HEK293 (cell line): Measurements from ENCODE around the gene APOC3.

Experiments
- CTCF ChIA-PET: fragments of 350-600 bp; formaldehyde crosslinking; extraction: SDS; loops from one replicate; lab custom pipeline; 2021; ENCODE audit warnings: antibody characterized with exemption; lab: Yijun Ruan, JAX
- POLR2A ChIA-PET: fragments of 300-600 bp; formaldehyde crosslinking; extraction: SDS; loops from one replicate; lab custom pipeline; 2020; ENCODE audit warnings: antibody characterized with exemption, inconsistent platforms; lab: Yijun Ruan, JAX
- H3K27ac ChIP-seq: fragments of 200-500 bp; sonication (Bioruptor generic); 2 replicates; pipeline ENCODE4 v1.5.1; 2014; ENCODE audit warnings: low read depth, low read length, control low read depth, inconsistent platforms; ENCODE audit errors: extremely low read depth
- H3K36me3 ChIP-seq, 2 experiments: fragments of 200-500 bp in 1 of 2; sonication (Bioruptor generic) in 1 of 2; 1 replicate in 1 of 2; 2 replicates in 1 of 2; pipeline ENCODE4 v1.5.1; 2014 to 2017; ENCODE audit warnings: inconsistent platforms in 2 of 2, low read length in 2 of 2; ENCODE audit not compliant: control insufficient read depth in 2 of 2, insufficient read depth in 1 of 2
- H3K4me1 ChIP-seq: fragments of 200-500 bp; sonication (Bioruptor generic); 2 replicates; pipeline ENCODE4 v1.5.1; 2014; ENCODE audit warnings: mild to moderate bottlenecking, low read length, inconsistent platforms; ENCODE audit not compliant: control insufficient read depth, insufficient read depth
- H3K4me3 ChIP-seq: 2 replicates; pipeline ENCODE4 v1.5.1; 2011; ENCODE audit warnings: low read depth, mild to moderate bottlenecking, control low read depth, low read length, moderate library complexity
- H3K9me3 ChIP-seq: fragments of 200-500 bp; sonication (Bioruptor generic); 2 replicates; pipeline ENCODE4 v1.5.1; 2014; ENCODE audit warnings: low read depth, low read length, inconsistent platforms; ENCODE audit not compliant: control insufficient read depth, insufficient read depth
- BCL6B ChIP-seq: fragments of 450-650 bp; formaldehyde crosslinking; IDR thresholded peaks from 2 replicates; pipeline ENCODE4 v1.5.1; 2017; ENCODE audit warnings: missing biosample characterization, missing genetic modification characterization
- GLI2 ChIP-seq: fragments of 450-650 bp; formaldehyde crosslinking; IDR thresholded peaks from 2 replicates; pipeline ENCODE4; 2017; ENCODE audit warnings: missing biosample characterization, missing genetic modification characterization, low read depth, borderline replicate concordance
- HOXC10 ChIP-seq: sonication (generic); formaldehyde crosslinking; IDR thresholded peaks from 2 replicates; pipeline ENCODE4 v1.8.1; 2023; ENCODE audit warnings: mild to moderate bottlenecking, missing genetic modification reagents
- KLF9 ChIP-seq: fragments of 450-650 bp; formaldehyde crosslinking; IDR thresholded peaks from 2 replicates; pipeline ENCODE4 v1.5.1; 2016; ENCODE audit warnings: missing biosample characterization, missing genetic modification characterization, low read depth
- OSR2 ChIP-seq: fragments of 450-650 bp; formaldehyde crosslinking; IDR thresholded peaks from 2 replicates; pipeline ENCODE4 v1.5.1; 2016; ENCODE audit warnings: missing biosample characterization, missing genetic modification characterization
- PATZ1 ChIP-seq: fragments of 450-650 bp; formaldehyde crosslinking; IDR thresholded peaks from 2 replicates; pipeline ENCODE4 v1.5.1; 2016; ENCODE audit warnings: missing biosample characterization, missing genetic modification characterization
- PRDM1 ChIP-seq: fragments of 450-650 bp; formaldehyde crosslinking; IDR thresholded peaks from 2 replicates; pipeline ENCODE4; 2016; ENCODE audit warnings: missing biosample characterization, missing genetic modification characterization
- ZNF132 ChIP-seq: fragments of 450-650 bp; formaldehyde crosslinking; IDR thresholded peaks from 2 replicates; pipeline ENCODE4 v1.5.1; 2017; ENCODE audit warnings: missing biosample characterization, missing genetic modification characterization, borderline replicate concordance
- ZNF133 ChIP-seq: fragments of 450-650 bp; formaldehyde crosslinking; IDR thresholded peaks from 2 replicates; pipeline ENCODE4 v1.5.1; 2016; ENCODE audit warnings: missing biosample characterization, missing genetic modification characterization
- ZNF362 ChIP-seq: fragments of 450-650 bp; formaldehyde crosslinking; IDR thresholded peaks from 2 replicates; pipeline ENCODE4 v1.5.1; 2016; ENCODE audit warnings: missing biosample characterization, missing genetic modification characterization
- ZNF391 ChIP-seq: fragments of 450-650 bp; formaldehyde crosslinking; IDR thresholded peaks from 2 replicates; pipeline ENCODE4 v1.5.1; 2016; ENCODE audit warnings: low read depth, missing biosample characterization, missing genetic modification characterization, borderline replicate concordance
- ZNF416 ChIP-seq: fragments of 450-650 bp; formaldehyde crosslinking; IDR thresholded peaks from 2 replicates; pipeline ENCODE4 v1.5.1; 2016; ENCODE audit warnings: missing biosample characterization, missing genetic modification characterization
- ZNF48 ChIP-seq: fragments of 450-650 bp; formaldehyde crosslinking; IDR thresholded peaks from 2 replicates; pipeline ENCODE4 v1.5.1; 2016; ENCODE audit warnings: missing biosample characterization, missing genetic modification characterization
- ZNF623 ChIP-seq: fragments of 450-650 bp; formaldehyde crosslinking; IDR thresholded peaks from 2 replicates; pipeline ENCODE4 v1.5.1; 2016; ENCODE audit warnings: missing biosample characterization, missing genetic modification characterization
- ZNF626 ChIP-seq: fragments of 450-650 bp; sonication (Bioruptor Pico); formaldehyde crosslinking; IDR thresholded peaks from 2 replicates; pipeline ENCODE4 v1.5.1; 2018; ENCODE audit warnings: missing biosample characterization, missing genetic modification characterization, inconsistent platforms
- ZNF658 ChIP-seq: fragments of 450-650 bp; formaldehyde crosslinking; IDR thresholded peaks from 2 replicates; pipeline ENCODE4; 2016; ENCODE audit warnings: missing biosample characterization, missing genetic modification characterization
- ZNF843 ChIP-seq: fragments of 450-650 bp; formaldehyde crosslinking; IDR thresholded peaks from 2 replicates; pipeline ENCODE4 v1.5.1; 2016; ENCODE audit warnings: missing biosample characterization, missing genetic modification characterization
- TF ChIP-seq, protein P1 (sequence below): fragments of 450-650 bp; formaldehyde crosslinking; conservative IDR thresholded peaks from 2 replicates; pipeline ENCODE4 v1.5.1; 2016; ENCODE audit warnings: low read depth, missing biosample characterization, missing genetic modification characterization
- TF ChIP-seq, protein P2 (sequence below): fragments of 450-650 bp; formaldehyde crosslinking; IDR thresholded peaks from 2 replicates; pipeline ENCODE4 v1.5.1; 2016; ENCODE audit warnings: missing biosample characterization, missing genetic modification characterization
- TF ChIP-seq, protein P3 (sequence below): fragments of 450-650 bp; formaldehyde crosslinking; IDR thresholded peaks from 2 replicates; pipeline ENCODE4 v1.5.1; 2017; ENCODE audit warnings: missing biosample characterization, missing genetic modification characterization

APOC3 gene

GRCh38 chr11:116786326-116786725 lies 43.4 kb upstream of the APOC3 start:
- CTCF ChIA-PET: interaction anchor here (1.2 to 3.0 kb wide), 5 partner anchors 13 to 440 kb away, joined by 3 to 16 read pairs (median 5); no protein-coding TSS in a partner anchor
- no peaks in the 10 kb centered on the region for H3K9me3 ChIP-seq
- H3K36me3 ChIP-seq: peaks cover 0 to 57% of the 10 kb centered on the region in 2 experiments; a peak in 1 of 3 replicates
- POLR2A ChIA-PET: interaction anchor here (1.3 to 2.6 kb wide), 4 partner anchors 13 to 358 kb away, joined by 4 to 14 read pairs (median 6); partner anchors contain the start of genes BUD13 and PAFAH1B2
- no peak overlapping the region for H3K27ac ChIP-seq
- TF ChIP-seq ZNF626 (tag by site-specific recombination): no peak
- TF ChIP-seq BCL6B (tag by site-specific recombination): no peak
- TF ChIP-seq PATZ1: no peak
- no peak for TF ChIP-seq HOXC10 (CRISPR knock-in tag)
- no peak for TF ChIP-seq PRDM1 (tag by site-specific recombination)
- TF ChIP-seq, all 188 proteins: peak for 0
- Histone ChIP-seq H3K4me3 (no peak overlapping the region), H3K4me1 (no peaks in the 10 kb centered on the region)

DNA sequence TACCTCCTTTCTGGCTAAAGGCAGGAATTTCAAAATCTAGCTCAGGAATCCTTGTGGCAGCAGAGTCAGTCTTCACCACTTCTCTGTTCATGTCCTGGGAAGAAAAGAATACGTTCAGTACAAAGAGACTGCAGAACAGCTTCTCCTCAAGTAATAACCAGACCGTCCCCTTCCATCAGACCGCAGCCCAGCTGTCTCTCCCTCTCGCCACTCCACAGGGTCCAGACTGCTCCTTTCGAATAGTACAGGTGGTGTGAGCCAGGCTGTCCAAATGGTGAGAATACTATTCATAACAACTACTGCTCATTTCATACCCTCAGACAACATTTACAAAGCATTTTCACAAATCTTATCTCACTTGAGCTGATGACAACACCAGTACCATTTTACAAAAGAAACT lies 42.7 kb upstream of the APOC3 start:
- CTCF ChIA-PET: interaction anchor here (0.6 to 3.0 kb wide), 8 partner anchors 13 to 440 kb away, joined by 3 to 16 read pairs (median 4); no protein-coding TSS in a partner anchor
- Histone ChIP-seq H3K4me1 (no peaks in the 10 kb centered on the region), H3K9me3 (no peaks in the 10 kb centered on the region), H3K27ac (no peak overlapping the region), H3K4me3 (peak overlapping the region; percentile 81), H3K36me3 (peaks cover 0 to 51% of the 10 kb centered on the region in 2 experiments; a peak in 1 of 3 replicates)
- POLR2A ChIA-PET: interaction anchor here (1.3 to 2.6 kb wide), 4 partner anchors 14 to 357 kb away, joined by 4 to 14 read pairs (median 6); partner anchors contain the start of genes BUD13 and PAFAH1B2
- TF ChIP-seq ZNF843 (tag by site-specific recombination) (no peak), BCL6B (tag by site-specific recombination) (no peak), ZNF133 (no peak), ZNF362 (tag by site-specific recombination) (no peak), ZNF132 (no peak), KLF9 (no peak), ZNF416 (tag by site-specific recombination) (no peak), ZNF48 (no peak), ZNF658 (tag by site-specific recombination) (no peak), ZNF391 (tag by site-specific recombination) (no peak), ZNF623 (tag by site-specific recombination) (no peak), OSR2 (no peak), GLI2 (no peak)
- TF ChIP-seq, protein P1, sequence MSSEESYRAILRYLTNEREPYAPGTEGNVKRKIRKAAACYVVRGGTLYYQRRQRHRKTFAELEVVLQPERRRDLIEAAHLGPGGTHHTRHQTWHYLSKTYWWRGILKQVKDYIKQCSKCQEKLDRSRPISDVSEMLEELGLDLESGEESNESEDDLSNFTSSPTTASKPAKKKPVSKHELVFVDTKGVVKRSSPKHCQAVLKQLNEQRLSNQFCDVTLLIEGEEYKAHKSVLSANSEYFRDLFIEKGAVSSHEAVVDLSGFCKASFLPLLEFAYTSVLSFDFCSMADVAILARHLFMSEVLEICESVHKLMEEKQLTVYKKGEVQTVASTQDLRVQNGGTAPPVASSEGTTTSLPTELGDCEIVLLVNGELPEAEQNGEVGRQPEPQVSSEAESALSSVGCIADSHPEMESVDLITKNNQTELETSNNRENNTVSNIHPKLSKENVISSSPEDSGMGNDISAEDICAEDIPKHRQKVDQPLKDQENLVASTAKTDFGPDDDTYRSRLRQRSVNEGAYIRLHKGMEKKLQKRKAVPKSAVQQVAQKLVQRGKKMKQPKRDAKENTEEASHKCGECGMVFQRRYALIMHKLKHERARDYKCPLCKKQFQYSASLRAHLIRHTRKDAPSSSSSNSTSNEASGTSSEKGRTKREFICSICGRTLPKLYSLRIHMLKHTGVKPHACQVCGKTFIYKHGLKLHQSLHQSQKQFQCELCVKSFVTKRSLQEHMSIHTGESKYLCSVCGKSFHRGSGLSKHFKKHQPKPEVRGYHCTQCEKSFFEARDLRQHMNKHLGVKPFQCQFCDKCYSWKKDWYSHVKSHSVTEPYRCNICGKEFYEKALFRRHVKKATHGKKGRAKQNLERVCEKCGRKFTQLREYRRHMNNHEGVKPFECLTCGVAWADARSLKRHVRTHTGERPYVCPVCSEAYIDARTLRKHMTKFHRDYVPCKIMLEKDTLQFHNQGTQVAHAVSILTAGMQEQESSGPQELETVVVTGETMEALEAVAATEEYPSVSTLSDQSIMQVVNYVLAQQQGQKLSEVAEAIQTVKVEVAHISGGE (tag by site-specific recombination): no peak
- TF ChIP-seq, protein P2, sequence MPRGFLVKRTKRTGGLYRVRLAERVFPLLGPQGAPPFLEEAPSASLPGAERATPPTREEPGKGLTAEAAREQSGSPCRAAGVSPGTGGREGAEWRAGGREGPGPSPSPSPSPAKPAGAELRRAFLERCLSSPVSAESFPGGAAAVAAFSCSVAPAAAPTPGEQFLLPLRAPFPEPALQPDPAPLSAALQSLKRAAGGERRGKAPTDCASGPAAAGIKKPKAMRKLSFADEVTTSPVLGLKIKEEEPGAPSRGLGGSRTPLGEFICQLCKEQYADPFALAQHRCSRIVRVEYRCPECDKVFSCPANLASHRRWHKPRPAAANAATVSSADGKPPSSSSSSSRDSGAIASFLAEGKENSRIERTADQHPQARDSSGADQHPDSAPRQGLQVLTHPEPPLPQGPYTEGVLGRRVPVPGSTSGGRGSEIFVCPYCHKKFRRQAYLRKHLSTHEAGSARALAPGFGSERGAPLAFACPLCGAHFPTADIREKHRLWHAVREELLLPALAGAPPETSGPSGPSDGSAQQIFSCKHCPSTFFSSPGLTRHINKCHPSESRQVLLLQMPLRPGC (tag by site-specific recombination): no peak
- TF ChIP-seq, protein P3, sequence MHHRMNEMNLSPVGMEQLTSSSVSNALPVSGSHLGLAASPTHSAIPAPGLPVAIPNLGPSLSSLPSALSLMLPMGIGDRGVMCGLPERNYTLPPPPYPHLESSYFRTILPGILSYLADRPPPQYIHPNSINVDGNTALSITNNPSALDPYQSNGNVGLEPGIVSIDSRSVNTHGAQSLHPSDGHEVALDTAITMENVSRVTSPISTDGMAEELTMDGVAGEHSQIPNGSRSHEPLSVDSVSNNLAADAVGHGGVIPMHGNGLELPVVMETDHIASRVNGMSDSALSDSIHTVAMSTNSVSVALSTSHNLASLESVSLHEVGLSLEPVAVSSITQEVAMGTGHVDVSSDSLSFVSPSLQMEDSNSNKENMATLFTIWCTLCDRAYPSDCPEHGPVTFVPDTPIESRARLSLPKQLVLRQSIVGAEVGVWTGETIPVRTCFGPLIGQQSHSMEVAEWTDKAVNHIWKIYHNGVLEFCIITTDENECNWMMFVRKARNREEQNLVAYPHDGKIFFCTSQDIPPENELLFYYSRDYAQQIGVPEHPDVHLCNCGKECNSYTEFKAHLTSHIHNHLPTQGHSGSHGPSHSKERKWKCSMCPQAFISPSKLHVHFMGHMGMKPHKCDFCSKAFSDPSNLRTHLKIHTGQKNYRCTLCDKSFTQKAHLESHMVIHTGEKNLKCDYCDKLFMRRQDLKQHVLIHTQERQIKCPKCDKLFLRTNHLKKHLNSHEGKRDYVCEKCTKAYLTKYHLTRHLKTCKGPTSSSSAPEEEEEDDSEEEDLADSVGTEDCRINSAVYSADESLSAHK (tag by site-specific recombination): no peak
